CD4-positive, alpha-beta T cell treated with Interleukin-6 at 100 ng/mL for 8 hours (primary cell): ENCODE data around the gene AURKAIP1.

Experiments used
- DNase-seq: peaks from one replicate; pipeline ENCODE4 v3.0.0-alpha.2; 2020; ENCODE audit warnings: mixed read lengths, low spot score

Gene AURKAIP1

DNA sequence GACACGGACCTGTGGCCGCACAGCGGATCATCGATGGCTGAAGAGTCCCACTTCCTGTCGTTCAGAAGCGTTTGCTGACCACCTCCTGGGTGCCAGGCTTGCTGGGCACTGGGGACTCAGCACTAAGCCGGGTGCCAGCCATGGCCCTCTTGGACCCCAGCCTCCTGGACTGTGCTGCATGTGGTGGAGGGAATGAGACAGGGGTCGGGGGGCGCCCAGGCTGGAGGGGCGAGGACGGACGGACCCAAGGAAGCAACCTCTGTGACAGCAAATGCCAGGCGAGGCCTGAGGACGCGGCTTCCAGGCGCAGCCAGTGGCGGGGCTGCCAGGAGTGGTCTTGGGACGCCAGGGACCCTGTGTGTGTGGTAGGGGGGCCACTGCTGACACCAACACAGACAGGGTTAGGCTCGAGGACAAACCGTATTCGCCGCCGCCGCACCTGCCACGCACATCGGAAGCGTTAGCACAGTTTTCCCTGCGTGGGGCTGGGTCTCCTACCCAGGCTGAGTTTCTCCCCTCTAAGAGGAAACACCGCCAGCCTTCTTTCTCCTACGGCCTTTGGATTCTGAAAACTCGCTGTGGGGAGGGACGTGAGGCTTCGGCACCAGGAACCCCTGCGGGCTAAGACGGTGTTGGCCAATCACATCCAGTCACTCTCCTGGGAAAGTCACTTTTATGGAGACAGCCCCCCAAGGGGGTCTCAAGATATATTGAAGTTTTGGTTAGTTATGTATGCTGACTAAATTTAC lies 13.6 kb downstream of the AURKAIP1 start:
- no peak for DNase-seq

- no peak for DNase-seq
These were observed 14.4 kb downstream of the AURKAIP1 start for GRCh38 chr1:1360506-1361169.

- no peak for DNase-seq
These were observed 15.1 kb downstream of the AURKAIP1 start for GRCh38 chr1:1359664-1360468.

GRCh38 chr1:1359308-1359663 lies 15.7 kb downstream of the AURKAIP1 start:
- no peak for DNase-seq

GRCh38 chr1:1358433-1359271 lies 16.4 kb downstream of the AURKAIP1 start, which contains the start of gene MXRA8:
TSS of gene MXRA8 (minus strand) at chr1:1358555. CDS start at chr1:1358504, 51 bp downstream.
- no peak for DNase-seq

- DNase-seq = no peak
These were observed 17.1 kb downstream of the AURKAIP1 start for GRCh38 chr1:1357871-1358432.

GRCh38 chr1:1356796-1357401 lies 18.1 kb downstream of the AURKAIP1 start:
- DNase-seq = no peak

- DNase-seq = no peak
These were observed 18.7 kb downstream of the AURKAIP1 start for GRCh38 chr1:1356166-1356795.

DNA sequence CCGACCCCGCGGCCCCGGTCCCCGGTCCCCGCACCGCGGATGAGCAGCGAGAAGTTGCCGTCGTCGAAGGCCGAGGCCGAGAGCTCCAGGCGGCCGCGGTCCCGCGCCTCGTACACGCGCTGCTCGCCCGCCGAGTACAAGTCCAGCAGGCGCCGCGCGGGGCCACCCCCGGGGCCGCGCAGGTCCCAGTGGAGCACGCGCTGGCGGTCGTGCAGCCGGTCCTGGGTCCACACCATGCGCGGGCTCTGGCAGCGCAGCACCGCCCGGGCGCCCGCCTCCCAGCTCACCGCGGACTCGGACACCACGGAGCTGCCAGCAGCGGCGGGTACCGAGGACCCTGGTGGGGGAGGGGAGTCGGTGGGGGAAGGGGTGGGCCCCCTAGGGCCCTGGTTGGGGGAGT lies 19.6 kb downstream of the AURKAIP1 start:
- DNase-seq = no peak

DNA sequence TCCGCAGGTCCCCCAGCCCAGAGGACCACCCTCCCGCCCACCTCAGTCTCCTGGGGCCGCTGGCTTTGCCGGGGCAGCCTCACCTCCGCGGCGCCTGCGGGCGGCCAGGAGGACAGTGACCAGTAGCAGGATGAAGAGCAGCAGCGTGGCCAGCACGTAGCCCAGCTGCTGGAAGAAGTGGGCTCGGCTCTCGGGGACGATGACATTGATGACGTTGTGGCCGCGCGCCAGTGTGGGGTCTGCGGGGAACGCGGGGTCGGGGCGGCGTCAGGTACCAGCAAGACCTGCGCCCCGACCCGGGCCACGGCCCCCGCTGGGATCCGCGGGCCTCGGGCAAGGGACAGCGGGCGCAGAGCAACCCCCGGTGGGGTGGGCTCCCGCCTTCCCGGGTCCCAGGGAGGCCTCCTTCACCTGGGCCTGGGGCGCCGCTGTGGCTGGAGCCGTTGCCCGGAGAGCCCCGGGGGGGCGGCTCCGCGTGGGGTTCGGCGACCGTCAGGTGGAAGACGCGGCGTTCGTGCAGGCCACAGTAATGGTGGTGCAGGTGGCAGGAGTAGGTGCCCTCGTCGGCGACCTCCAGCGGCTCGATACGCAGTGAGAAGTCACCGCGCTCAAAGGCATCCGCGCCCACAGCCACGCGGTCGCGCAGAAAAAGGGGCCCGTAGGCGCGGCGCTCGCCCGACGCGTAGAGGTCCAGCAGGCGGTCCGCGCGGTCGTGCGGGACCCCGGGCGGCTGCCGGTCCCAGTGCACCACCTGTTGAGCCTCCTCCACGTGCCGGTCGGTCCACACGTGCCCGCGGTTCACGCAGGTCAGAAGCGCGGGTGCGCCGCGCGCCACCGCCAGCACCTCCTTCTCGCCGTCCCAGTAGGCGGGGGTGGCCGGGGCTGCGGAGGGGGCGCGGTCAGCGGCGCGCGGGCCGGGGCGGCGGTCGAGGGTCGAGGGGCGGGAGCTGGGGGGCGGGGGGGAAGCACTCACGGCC lies 20.4 kb downstream of the AURKAIP1 start:
- no peak for DNase-seq

- no peak for DNase-seq
These were observed 21.4 kb downstream of the AURKAIP1 start for GRCh38 chr1:1353389-1354151.

GRCh38 chr1:1352786-1353388 lies 22.1 kb downstream of the AURKAIP1 start:
- DNase-seq = no peak

DNA sequence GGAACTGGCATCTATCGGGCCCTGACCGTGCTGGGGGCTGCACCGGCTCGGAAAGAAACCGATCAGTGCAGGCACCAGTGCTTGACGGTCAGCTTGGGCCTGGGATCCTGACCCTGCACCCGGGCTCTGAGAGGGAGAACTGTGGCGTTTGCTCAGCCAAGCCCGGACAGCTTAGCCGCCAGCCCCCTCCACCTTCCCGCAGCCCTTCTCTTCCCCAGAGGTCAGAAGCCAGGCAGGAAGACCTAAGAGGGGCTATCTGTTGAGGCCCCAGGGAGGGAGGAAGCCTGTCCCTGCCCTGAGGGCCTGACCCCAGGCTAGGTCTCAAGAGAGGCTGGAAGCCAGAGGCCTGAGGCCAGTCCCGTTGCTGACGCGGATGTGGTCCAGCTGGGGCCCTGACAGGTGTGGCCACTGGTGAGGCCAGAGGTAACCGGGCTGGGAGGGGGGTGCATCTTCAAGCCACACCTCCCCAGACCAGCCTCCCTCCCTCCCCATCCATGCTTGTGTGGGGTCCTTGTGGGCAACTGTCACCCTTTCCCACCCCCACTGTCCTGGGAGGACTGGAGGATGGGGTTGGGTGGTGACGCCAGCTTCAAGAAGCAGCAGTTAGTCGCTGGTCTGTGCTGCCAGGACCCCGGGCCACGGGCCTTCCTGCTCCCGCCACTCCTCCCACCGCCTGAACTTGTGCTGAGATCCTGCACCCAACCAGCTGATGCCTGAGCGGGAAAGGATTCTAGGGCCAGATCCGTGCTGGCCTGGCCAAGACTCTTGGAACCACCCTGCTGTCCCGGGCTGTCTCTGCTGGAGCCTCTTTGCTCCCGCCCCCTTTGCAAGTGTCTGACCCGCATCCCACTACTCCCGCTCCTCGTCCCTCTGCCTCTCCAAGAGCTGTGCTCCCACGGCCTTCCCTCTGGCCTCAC lies 23.2 kb downstream of the AURKAIP1 start:
- DNase-seq = no peak

DNA sequence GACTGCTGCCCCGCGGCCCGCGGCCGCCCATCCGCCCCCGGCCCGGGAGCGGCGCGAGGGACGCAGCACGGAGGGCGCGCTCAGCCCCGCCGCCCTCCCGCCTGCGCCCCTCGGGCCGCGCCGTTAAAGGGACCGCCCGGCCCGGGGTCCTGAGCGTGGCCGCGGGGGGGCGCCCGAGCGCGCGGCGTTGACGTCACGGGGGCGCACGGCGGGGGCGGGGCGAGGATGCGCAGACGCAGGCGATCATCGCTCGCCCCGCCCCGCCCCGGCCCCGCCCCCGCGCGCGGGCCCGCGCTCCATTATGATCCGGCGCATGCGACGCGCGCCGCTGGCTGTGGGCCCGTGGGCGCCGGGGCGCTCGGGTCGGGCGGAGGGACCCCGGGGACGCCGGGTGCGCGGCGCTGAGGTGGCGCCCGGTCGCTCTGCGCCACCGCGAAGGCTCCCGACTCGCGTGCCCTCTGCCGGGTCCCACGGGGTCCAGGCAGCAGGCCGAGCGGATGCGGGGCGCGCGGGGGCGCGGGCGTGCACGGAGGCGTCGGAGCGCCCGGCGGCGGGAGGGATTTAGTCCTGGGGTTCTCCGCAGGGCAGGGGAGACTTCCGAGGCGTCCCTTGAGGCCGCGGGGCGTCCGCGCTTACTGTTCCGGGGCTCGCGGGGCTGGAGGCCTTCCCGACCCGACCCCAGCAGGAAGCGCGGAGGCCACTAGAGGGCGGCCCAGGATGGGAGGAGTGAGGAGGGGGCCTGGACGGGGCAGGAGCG lies 25.6 kb downstream of the AURKAIP1 start, which contains the start of gene DVL1:
Gene DVL1 (minus strand): TSS at position 163 of the 757 bp plus-strand sequence. CDS start 353 bp downstream, outside the sequence.
- DNase-seq = peak; percentile 60

GRCh38 chr1:1348420-1349255 lies 26.4 kb downstream of the AURKAIP1 start:
- DNase-seq = no peak
